Neural progenitor cell (in vitro differentiated cells): ENCODE results near the gene INVS.

Source experiments
- CTCF ChIP-seq: fragments of 200-600 bp; sonication (generic); IDR thresholded peaks from 2 replicates; pipeline ENCODE4 v1.5.1; 2017; ENCODE audit warnings: antibody characterized with exemption, mild to moderate bottlenecking
- EZH2 ChIP-seq: fragments of 200-600 bp; sonication (generic); IDR thresholded peaks from 2 replicates; pipeline ENCODE4 v1.6.1; 2017; ENCODE audit warnings: antibody characterized with exemption, mild to moderate bottlenecking, moderate library complexity

GRCh38 chr9:100303747-100304146 is 204.7 kb downstream of the INVS start:
- TF ChIP-seq CTCF (no peak), EZH2 (no peak)
